Measurements from ENCODE around the gene IL4R. TPM values are rescaled to one million over a fixed set of nuclear protein-coding genes. Genes with fewer than 3 reads are reported as not detected.

Gene IL4R
- total and polyA plus RNA-seq, 2 of the 13 experiments (the other 11 are each of a cell fraction or from before 2014, with no cell fraction given), result 15.9 to 49.6 TPM

DNA sequence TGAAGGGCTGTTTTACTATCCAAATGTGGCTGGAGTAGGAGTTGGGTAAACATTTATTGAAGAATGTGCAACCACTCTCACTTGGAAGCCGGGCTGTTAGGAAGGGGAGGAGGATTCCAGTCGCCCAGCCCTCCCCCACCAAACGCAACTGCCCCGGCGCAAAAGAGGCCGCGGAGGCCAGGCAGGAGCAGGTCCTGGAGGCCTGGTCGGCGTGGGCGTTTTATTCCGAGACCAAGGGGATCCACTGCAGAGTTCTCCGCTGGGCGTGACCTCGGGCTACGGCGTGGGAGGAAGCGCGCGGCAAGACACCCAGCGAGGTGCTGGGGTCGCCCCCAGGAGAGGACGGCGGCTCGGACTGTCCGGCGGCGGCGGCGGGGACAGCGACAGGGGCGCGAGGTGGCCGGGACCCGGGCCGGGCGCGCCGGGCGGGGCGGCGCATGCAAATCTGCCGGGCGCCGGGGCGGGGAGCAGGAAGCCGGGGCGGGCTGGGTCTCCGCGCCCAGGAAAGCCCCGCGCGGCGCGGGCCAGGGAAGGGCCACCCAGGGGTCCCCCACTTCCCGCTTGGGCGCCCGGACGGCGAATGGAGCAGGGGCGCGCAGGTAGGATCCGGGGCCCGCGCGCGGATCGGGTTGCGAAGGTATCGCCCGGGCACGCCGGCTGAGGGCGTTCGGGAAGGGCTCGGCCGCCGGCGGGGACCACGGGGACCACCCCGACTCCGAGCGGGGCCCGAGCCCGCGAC, at the start of gene IL4R (continued):
- TF ChIP-seq THYN1 (CRISPR knock-in tag; IDR thresholded peaks at IDR 0.05; ENCODE audit: borderline replicate concordance, low read depth) (no peak), CREB1 (IDR thresholded peaks at IDR 0.05) (no peak), CREB1 (CRISPR knock-in tag; IDR thresholded peaks at IDR 0.05) (peak; percentile 40; the same call in 1 of the 2 replicates), CREBL2 (CRISPR knock-in tag; IDR thresholded peaks at IDR 0.05; ENCODE audit: borderline replicate concordance) (no peak; the same call in 1 of the 2 replicates), SRF (IDR thresholded peaks at IDR 0.05; ENCODE audit: low read depth, low read length) (no peak), ATRX (CRISPR knock-in tag; IDR thresholded peaks at IDR 0.05; ENCODE audit: borderline replicate concordance) (no peak), ZBTB7B (CRISPR knock-in tag; IDR thresholded peaks at IDR 0.05) (peak; percentile 64), ZNF720 (CRISPR knock-in tag; IDR thresholded peaks at IDR 0.05) (no peak), ZBTB34 (CRISPR knock-in tag; IDR thresholded peaks at IDR 0.05) (no peak), NR3C1 (CRISPR knock-in tag; IDR thresholded peaks at IDR 0.05) (no peak), ZNF17 (CRISPR knock-in tag; IDR thresholded peaks at IDR 0.05) (no peak), SIX1 (CRISPR knock-in tag; IDR thresholded peaks at IDR 0.05; ENCODE audit: borderline replicate concordance) (peak; percentile 42; the same call in 1 of the 2 replicates), MATR3 (CRISPR knock-in tag; IDR thresholded peaks at IDR 0.05) (no peak), ZKSCAN8 (CRISPR knock-in tag; IDR thresholded peaks at IDR 0.05; ENCODE audit: borderline replicate concordance) (peak; percentile 85; the same call in 1 of the 2 replicates), ZNF432 (CRISPR knock-in tag; IDR thresholded peaks at IDR 0.05; ENCODE audit: borderline replicate concordance) (no peak), CREB3 (CRISPR knock-in tag; IDR thresholded peaks at IDR 0.05) (no peak), HDAC6 (IDR thresholded peaks at IDR 0.05; ENCODE audit: low read depth, low read length) (no peak), CBX5 (CRISPR knock-in tag; IDR thresholded peaks at IDR 0.05; ENCODE audit: borderline replicate concordance) (peak; percentile 81; the same call in 1 of the 2 replicates), XBP1 (CRISPR knock-in tag; IDR thresholded peaks at IDR 0.05) (no peak)
- TF ChIP-seq, protein P1, sequence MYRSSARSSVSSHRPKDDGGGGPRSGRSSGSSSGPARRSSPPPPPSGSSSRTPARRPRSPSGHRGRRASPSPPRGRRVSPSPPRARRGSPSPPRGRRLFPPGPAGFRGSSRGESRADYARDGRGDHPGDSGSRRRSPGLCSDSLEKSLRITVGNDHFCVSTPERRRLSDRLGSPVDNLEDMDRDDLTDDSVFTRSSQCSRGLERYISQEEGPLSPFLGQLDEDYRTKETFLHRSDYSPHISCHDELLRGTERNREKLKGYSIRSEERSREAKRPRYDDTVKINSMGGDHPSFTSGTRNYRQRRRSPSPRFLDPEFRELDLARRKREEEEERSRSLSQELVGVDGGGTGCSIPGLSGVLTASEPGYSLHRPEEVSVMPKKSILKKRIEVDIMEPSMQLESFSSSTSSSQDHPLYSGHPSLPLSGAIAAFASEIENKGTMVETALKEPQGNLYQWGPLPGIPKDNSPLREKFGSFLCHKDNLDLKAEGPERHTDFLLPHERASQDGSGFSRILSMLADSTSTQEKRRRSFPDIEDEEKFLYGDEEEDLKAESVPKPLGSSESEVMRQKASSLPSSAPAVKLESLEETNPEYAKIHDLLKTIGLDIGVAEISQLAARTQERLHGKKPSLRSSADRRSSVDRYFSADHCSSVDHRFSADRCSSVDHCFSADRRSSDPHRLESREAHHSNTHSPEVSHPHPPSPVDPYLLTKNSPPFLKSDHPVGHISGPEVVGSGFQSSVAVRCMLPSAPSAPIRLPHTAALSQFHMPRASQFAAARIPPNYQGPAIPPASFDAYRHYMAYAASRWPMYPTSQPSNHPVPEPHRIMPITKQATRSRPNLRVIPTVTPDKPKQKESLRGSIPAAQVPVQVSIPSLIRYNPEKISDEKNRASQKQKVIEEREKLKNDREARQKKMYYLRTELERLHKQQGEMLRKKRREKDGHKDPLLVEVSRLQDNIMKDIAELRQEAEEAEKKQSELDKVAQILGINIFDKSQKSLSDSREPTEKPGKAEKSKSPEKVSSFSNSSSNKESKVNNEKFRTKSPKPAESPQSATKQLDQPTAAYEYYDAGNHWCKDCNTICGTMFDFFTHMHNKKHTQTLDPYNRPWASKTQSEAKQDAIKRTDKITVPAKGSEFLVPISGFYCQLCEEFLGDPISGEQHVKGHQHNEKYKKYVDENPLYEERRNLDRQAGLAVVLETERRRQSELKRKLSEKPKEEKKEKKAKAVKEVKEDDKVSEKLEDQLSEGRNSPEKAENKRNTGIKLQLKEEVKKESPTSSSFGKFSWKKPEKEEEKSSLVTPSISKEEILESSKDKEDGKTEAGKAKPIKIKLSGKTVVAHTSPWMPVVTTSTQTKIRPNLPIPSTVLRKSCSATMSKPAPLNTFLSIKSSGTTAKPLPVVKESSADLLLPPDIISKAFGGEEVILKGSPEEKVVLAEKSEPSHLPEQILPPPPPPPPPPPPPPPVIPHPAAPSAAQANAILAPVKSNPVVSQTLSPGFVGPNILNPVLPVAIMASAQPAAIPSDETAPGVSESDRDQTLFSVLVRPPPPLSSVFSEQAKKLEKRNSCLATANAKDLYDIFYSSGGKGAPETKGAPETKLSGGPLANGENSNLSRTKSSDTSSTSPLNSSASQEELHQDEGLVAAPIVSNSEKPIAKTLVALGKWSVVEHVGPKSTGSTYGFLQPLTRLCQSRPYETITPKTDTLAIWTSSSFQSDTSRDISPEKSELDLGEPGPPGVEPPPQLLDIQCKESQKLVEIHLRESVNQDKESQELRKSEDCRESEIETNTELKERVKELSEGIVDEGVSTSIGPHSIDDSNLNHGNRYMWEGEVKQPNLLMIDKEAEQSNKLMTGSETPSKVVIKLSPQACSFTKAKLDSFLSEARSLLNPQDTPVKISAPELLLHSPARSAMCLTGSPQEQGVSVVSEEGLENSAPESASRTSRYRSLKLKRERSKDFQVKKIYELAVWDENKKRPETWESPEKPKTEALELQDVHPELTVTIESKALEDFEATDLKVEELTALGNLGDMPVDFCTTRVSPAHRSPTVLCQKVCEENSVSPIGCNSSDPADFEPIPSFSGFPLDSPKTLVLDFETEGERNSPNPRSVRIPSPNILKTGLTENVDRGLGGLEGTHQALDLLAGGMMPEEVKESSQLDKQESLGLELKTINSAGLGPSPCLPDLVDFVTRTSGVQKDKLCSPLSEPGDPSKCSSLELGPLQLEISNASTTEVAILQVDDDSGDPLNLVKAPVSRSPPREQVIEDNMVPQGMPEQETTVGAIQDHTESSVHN (CRISPR knock-in tag; IDR thresholded peaks at IDR 0.05), result no peak

Data from HepG2 (cell line).